SIG-M5 (cell line): ENCODE measurements around the gene USH2A.

Source experiments
- DNase-seq: peaks from one replicate; lab custom pipeline; 2025; lab: John Stamatoyannopoulos, UW

USH2A gene

GRCh38 chr1:215640429-215641148, 782.7 kb downstream of the USH2A start:
- DNase-seq, result no peak

DNA sequence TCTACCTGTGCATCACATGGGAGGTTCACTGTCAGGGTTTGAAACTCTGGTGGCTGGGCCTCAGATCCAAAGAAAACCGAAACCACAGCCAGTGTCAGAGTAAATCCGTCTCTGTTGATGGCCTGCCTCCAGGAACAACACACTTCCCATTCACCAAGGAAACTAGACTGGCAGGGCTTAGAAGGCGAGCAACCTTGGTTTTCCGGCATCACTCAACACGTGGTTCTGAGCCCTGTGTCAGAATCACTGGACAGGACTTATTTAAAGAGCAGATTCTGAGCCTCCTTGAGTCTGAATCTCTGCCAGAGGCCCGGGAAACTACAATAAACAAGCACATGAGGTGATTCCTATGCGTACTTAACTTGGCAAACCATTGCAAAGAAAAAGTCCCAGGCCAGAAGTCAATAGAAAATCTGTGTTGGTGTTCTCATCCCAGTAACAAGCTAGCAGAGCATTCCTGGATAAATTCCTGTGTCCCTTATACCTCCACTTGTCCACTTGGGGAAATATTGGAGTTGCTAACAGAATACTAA, 786.1 kb downstream of the USH2A start:
- no peak for DNase-seq

GRCh38 chr1:215636258-215636965, 786.8 kb downstream of the USH2A start:
- DNase-seq, result no peak

DNA sequence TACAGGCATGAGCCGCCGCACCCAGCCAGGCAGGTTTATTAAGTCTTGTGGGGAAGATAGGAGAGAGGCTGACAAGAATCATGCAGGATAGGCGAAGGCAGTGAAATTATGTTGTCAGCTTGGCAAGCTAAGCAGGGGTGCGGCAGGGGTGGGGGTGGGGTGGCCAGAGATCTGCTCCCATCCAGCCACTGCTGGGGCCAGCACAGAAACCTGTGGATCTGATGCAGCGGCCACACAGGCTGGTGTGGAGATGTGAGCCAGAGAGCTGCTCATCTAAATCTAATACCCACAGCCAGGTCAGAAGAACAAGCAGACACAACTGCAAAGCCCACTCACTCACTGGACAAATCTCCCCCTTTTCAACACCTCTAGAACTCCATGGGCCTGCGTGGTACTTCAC, 787.4 kb downstream of the USH2A start:
- no peak for DNase-seq

DNA sequence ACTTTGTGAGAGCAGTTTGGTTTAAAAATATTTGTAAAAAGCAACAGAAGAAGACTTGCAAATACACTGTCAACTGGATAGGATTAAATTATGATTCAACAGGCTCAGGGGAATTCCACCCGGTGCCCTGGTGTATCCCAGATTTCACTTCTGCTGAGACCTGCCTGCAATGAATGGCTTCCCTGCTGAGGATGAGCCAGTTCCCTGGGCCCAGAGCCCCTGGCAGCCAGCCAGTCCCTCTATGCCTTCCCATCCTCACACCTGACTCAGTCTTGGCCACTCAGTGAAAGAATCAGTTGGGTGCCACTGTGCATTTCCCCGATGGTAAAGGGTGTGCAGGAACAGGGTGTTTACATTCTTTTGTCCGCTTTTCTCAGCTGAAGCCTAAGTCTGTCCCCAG, 791.8 kb downstream of the USH2A start:
- DNase-seq, result no peak

DNA sequence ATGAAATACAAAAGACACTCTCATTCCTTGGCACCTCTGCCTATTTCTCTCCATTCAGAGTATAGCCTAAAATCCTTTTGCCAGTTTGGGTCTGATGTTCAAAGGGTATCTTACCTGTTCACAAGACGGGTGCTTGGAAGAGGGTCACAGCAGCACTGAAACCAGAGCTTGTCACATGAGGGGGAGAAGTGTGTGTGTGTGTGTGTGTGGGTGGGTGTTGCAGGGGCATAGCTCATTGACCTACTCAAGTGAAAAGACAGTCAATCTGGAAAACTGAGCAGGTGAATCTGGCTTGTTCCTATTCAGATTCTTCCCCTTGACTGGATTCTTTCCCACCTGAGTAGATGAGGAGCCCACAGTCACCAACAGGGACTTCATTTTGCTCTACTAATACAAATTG, 792.2 kb downstream of the USH2A start:
- no peak for DNase-seq

- DNase-seq, result no peak
These were observed 797.3 kb downstream of the USH2A start for GRCh38 chr1:215625949-215626348.

DNA sequence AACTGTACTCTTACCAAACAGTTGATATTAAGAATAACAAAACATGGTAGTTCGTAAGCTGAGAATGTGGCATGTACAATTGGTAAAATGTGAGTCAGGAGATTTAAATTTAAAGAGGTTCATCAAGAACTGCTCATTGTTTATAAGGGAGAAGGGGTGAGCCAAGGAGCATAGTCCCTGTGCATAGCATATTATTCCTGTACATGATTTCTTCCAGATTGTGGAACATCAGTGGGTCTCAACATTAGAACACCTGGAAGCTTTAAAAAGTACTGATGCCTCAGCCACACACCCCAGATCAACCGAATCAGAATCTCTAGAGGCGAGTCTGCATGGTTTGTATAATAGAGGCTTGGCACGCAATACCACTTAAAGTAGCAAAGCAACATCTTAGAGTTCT, 800.1 kb downstream of the USH2A start:
- DNase-seq, result no peak

- DNase-seq, result no peak
These were observed 805.3 kb downstream of the USH2A start for GRCh38 chr1:215617979-215618378.

- DNase-seq, result no peak
These were observed 810.9 kb downstream of the USH2A start for GRCh38 chr1:215612391-215612790.

DNA sequence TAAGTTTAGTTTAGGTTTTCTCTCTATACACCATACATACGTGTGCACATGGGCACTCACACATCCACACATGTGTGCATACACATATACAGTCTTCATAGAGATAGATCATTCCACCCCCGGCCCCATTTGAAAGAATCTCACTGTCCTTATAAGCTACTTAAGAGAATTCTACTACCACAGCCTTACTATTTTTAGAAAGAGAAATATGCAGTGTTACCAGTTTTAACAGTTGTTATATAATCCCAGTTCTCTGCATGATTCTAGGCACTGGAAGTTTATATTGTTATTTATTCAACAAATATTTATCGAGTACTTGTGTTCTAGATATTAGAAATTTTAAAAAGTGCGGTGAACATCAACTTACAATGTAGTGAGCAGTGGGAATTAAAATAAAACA, 814.6 kb downstream of the USH2A start:
- DNase-seq, result no peak

GRCh38 chr1:215607412-215607811, 815.8 kb downstream of the USH2A start:
- DNase-seq, result no peak

DNA sequence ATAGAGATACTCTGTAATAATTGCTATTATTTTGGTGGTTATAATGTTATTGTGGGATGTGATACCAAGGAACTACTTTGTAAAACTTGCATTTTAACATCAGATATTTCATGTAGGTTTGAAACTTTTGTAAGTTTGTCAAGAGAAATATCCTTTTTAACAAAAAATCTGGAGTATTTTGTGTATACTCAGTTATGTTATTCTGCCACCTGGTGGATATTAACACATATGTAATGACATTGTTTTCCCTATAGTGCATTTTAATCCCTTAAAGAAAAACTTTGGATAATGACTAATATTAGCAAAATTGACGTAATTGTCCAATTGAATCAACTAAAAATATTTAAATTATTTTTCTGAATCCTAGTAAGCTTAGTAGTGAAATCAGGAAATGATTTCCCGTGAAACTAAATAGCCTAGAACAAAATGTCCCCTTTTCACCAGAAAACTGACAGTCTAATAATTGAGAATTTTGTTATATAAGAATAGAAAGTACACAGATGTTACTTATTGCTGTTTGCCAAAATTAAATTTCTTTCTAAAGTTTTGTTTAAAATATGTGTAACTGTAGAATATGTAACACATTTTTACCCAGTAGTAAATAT, 816.6 kb downstream of the USH2A start:
- DNase-seq, result no peak

DNA sequence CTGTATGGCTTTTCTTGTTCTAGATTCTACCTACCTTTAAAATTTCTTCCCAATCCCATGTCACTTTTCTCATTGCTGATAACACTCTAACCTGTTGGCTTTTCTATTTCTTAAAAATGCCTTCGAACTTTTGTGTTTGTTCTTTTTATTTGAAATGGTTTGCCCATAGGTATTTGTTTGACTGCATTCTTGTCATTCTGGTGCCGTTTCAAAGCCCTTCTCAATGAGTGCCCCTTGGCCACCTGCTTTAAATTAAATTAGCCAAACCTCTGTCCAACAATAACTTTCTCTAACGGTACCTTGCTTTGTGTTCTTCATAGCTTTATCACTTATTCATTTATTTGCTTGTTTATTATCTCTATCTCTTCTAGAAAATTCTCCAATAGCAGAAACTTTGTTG, 817.2 kb downstream of the USH2A start:
- no peak for DNase-seq

DNA sequence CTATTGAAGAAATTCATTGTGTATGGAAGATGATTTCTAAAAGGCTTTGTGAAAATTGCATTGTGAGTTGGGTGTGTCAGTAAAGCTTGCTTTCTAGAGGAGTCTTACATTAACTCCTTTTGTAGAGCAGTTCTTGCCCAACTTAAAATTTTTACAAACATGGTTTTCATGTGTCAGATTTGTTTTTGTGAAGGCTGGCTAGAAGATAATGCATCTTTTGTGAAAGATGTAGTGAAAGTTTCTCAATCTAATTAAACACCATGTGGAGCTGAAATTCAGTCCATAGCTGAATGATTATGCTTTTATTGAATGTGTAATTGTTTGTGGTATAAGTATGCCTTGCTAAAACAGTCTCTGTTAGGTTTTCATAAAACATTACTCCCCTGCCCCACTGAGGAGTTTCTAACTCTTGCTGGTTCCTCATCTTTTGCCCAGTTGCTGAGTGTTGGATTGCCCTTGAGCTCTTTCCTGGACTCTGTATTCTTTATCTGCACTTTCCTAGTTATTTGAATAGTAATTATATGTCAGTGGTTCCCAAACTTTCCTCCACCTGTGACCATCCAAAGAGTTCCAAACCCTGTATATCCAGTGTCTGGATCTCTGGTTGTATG, 818.1 kb downstream of the USH2A start:
- no peak for DNase-seq

- no peak for DNase-seq
These were observed 819.9 kb downstream of the USH2A start for GRCh38 chr1:215603319-215603718.

DNA sequence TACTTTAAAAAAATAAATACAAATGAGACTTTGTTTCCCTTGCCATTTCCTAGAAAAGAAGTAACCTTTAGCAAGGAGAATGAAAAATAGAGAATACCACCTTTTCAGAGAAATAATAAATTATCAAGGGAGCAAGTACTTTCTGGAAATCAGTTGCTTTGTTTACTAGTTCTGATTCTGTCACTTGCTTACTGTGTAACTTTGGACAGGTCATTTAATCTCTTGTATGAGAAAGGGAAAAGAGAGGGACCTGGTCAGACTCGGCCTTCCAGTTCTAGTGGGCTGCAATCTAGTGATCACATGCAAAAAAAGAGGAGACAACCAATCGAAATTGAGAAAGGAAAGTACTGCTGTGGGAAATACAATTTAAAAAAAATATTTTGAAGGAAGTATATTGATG, 822.0 kb downstream of the USH2A start:
- no peak for DNase-seq

DNA sequence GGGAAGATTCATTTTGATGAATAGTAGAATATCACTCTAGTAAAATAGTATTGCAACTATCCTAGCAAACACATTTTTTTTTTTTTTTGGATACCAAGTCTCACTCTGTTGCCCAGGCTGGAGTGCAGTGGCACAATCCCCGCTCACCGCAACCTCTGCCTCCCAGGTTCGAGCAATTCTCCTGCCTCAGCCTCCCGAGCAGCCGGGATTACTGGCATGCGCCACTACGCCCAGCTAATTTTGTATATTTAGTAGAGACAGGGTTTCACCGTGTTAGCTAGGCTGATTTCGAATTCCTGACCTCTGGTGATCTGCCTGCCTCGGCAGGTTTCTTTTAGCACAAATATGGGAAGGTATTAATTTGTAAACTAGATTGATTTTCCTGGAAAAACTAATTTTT, 822.4 kb downstream of the USH2A start:
- no peak for DNase-seq

DNA sequence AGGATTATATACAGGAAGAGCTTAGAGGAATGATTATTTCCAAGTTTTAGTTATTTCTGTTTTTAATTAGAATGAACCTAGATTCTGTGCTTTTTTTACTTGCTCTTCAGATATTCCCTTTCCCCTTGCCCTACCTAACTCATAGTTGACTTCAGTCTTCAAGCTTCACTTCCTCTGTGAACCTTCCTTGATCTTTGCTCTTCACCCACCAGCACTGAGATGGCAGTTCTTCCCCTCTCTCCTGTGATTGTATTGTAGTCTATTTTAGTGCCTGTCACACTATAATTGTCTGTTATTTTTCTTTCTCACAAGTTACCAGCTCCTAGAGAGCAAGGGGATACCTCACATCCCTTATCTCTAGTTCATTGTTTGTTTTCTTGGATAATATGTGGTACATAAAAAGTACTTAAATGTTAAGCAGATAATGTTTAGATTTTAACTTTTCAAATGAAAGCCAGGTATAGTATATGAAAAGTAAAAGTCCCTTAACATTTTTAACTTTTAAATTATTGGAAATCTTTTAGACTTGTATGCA, 822.9 kb downstream of the USH2A start:
- no peak for DNase-seq

GRCh38 chr1:215599418-215600074, 823.7 kb downstream of the USH2A start:
- no peak for DNase-seq

GRCh38 chr1:215597961-215598360, 825.3 kb downstream of the USH2A start:
- DNase-seq, result no peak

GRCh38 chr1:215595231-215595630, 828.0 kb downstream of the USH2A start:
- DNase-seq, result no peak
